T-helper 22 cell (primary cell): ENCODE measurements around the gene DIPK1A.
"Not testable (repeated sequence)": the region's sequence is repeated elsewhere in the genome, so short reads cannot be mapped to it uniquely, and the experiment has no call there.

Experiments used
- DNase-seq: peaks from one replicate; pipeline ENCODE4 v3.0.0-alpha.2; 2020; ENCODE audit warnings: low read depth

DIPK1A gene

GRCh38 chr1:92980732-92981647, 19.7 kb upstream of the DIPK1A start:
- DNase-seq = peak; percentile 63

GRCh38 chr1:92975551-92976232, 14.4 kb upstream of the DIPK1A start:
- no peak for DNase-seq

DNA sequence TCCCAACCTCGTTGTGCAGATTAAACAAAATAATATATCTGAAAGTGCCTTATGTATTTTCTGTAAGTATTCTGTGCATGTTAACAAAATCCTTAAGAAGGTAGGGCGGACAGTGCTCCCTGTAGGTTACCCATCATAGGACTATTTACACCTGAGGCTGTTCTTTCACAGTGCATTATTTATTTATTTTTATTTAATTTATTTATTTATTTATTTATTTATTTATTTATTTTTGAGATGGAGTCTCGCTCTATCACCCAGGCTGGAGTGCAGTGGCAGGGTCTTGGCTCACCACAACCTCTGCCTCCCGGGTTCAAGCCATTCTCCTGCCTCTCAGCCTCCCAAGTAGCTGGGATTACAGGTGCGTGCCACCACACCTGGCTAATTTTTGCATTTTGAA, 12.8 kb upstream of the DIPK1A start:
- not testable (repeated sequence) for DNase-seq

- no peak for DNase-seq
These were observed 12.1 kb upstream of the DIPK1A start for GRCh38 chr1:92973203-92973897.

DNA sequence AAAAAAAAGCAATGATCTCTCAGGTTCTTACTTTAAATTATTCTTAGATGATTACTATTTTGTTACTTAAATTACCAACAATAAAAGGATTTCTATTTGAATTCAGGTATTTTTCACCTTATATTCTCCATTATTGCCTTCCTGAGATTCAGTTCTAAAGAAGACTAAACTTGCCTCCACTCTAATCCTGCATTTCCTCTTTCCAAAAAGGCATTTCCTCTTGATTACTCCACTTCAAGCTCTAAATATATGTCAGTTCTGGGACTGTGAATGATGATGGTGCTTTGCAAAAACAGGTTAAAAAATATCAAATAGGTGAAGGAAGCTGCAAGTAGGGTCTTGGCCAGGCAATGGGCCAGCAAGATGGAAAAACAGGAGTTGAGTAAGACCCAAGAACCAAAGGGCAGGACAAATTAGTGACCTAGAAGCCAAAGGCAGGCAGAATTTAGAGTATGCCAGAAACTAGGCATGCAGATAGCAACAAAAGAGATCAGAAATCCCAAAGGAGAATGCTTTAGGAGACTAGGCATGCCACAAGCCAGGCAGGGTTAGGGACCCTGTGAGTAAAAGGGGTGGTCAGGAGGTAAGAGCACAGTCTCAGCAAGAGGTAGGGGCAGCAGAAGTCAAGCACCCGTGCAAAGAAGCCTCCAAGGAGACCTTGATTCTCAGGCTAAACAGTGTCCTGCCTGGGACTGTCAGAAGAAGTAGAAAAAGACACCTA, 11.3 kb upstream of the DIPK1A start:
- no peak for DNase-seq

- not testable (repeated sequence) for DNase-seq
These were observed 10.7 kb upstream of the DIPK1A start for GRCh38 chr1:92971932-92972331.

DNA sequence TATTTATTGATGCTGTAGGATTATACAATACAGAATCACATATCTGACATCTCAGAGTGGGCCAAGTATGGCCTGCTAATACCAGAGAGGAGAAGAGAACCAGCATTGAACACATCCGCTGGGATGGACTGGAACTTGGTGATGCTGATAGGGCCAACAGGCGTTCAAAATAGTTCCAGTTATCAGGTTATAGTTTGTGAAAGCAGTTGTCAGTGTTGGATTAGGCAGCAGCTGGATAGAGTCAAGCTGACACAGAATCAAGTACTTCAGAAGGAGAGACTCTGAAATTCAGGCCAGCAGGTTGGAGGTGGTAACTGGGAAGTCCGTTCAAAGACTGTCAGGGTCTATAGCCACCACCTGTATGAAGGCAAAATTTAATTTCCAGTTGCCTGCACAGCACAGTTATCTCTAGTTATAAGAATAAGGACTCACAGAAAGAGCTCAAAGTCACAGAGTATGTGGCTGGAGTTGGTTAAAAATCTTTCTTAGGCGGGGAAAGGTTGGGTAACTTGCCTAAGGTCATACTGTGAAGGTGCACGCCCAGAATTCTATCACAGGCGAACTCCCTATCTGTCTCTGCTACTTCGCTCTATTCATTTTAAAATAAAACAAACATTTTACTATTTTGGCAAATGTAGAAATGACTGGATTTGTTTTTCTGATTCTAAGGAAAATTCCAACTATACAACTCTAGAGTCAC, 9.9 kb upstream of the DIPK1A start:
- DNase-seq = no peak

- no peak for DNase-seq
These were observed 8.3 kb upstream of the DIPK1A start for GRCh38 chr1:92969517-92969916.

DNA sequence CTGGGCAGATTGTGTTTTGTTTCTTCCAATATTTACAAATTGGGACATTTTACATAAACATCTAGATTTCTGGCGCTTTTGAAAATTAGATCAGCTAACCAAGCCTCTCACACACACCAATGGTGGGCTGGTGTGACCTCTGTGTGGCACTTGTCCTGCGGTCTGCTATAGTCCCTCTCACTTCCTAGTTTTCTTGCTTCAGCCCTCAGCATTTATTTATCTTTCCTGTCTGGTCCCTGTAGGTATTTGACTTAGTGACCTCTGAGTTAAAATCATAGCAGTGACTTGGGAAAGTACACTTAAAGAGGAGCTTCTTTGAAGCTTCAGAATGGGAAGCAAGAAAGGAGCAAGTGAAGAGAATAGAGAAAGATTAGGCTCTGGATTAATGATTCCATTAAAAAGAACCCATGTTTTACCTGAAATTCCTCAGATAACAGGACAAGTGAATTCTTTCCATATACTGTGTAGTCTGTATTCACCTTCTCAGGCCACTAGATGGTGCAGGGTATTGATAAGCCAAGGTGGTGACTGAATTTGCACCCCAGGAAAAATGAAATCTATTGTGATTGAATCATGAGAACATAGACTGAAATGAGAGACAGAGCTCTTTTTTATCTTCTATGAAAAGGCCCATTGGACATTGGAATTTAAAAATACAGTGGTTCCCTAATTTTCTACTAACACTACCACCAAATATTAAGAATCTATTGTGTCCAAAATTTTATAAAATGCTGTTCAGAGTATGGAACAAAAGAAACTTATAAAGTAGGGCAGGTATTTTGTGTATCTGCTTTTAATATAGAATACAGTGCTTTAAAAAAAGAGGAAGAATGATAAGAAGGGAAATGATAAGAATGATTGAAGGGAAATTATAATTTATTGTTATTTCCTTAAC, 7.1 kb upstream of the DIPK1A start:
- DNase-seq = no peak

- peak; percentile 35 for DNase-seq
These were observed 3.7 kb upstream of the DIPK1A start for GRCh38 chr1:92964998-92965397.

- no peak for DNase-seq
These were observed 3.1 kb upstream of the DIPK1A start for GRCh38 chr1:92964316-92964715.

DNA sequence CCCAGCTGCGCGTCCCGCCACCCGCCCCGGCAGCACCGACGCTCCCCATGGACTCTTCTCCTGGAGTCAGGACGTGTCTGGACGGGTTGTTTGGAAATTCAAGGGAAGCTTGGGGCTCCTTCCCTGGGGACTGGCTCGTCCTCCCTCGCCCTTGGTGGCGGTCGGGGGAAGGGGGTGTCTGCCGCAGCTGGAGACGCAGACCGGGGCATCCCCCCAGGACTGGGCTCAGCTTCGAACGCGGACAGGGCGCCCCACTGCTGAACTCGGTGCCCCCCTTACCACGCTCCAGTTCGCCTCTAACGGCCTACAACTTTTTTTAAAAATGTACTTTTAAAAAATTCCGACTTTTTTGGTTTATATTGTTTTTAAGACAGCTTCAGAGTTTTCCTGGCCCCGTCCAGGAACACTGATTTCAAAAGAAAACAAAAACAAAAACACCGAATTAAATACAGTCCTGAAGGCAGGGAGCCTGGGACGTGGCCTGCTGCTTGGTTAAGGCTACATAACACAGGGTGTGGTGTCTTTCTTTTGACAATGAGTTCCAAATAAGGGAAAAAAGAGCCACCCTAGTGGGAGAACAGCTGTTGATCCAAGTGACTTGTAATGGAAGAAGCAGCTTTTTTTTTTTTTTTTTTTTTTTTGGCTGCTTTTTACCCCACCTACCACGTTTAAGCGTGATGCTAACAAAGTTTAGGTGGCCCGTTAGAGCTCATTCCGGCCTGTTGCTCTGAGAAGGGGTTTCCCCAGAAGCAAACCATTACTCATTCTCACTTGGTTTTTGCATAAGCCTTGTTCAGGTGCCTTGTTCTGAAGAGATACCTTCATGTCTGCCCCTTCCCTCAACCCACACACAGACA, 862 bp upstream of the DIPK1A start:
- DNase-seq = peak; percentile 72

DNA sequence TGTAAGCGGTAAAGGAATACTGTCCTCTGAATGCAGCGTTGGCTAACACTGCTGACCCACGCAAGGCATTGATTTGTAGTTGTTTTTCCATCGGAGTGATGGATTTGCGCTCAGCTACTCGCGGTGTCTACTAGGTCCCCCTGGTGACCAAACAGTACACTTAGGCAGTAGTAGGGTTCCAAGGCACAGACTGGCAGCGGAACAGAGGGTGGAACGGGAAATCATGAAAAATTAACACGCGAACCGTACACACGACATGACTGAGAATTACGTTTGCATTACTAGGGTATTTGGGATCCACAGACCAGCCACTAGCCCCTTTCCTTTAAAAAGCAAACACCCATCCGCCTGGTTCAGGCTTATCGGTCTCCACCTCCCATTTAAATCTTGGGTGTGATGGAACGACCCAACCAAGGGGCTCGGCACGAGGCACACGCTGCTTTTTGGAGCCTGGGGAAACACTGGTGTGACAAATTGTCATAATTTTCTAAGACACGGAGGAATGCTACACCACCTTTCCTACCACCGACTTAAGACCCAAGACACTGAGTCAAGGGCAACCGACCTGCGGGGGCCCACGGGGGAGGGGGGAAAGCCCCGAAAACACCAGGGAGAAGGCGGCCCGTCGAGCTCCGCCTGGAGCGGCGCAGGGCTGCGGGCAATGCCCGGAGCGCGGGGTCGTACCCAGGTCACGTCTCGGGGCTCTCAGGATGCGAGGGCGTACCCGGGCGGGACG, 699 bp downstream of the DIPK1A start:
- peak; percentile 51 for DNase-seq

- DNase-seq = no peak
These were observed 2.9 kb downstream of the DIPK1A start for GRCh38 chr1:92958203-92958970.

GRCh38 chr1:92957030-92957734, 4.1 kb downstream of the DIPK1A start:
- no peak for DNase-seq

GRCh38 chr1:92956254-92957029, 4.8 kb downstream of the DIPK1A start:
- DNase-seq = no peak
